OCI-LY3 (cell line): ENCODE measurements around the gene PSMB9.

ENCODE experiments used
- H2AFZ ChIP-seq: fragments of 200-600, 300-600 bp; shearing (Covaris generic); 2 replicates; pipeline ENCODE4 v1.6.0; 2014; ENCODE audit warnings: antibody characterized with exemption, low read depth, low read length
- H3K27ac ChIP-seq: fragments of 200-600, 300-600 bp; sonication (generic); 2 replicates; pipeline ENCODE4 v1.5.1; 2014; ENCODE audit warnings: mild to moderate bottlenecking, low read length, moderate library complexity, mixed read lengths
- H3K27me3 ChIP-seq: fragments of 200-600, 300-600 bp; sonication (generic); 2 replicates; pipeline ENCODE4 v1.6.1; 2014; ENCODE audit warnings: low read depth, low read length, mixed read lengths
- H3K36me3 ChIP-seq: fragments of 200-600, 300-600 bp; sonication (generic); replicated peaks from 2 replicates; pipeline ENCODE3; 2014; ENCODE audit warnings: low read depth, low read length, mixed read lengths
- H3K4me1 ChIP-seq: fragments of 300-600, 200-600 bp; sonication (generic); 2 replicates; pipeline ENCODE4 v1.6.1; 2014; ENCODE audit warnings: low read length, mixed read lengths
- H3K4me2 ChIP-seq: fragments of 200-600, 300-600 bp; sonication (generic); 2 replicates; pipeline ENCODE4 v1.6.1; 2014; ENCODE audit warnings: low read length, mixed read lengths
- H3K4me3 ChIP-seq: fragments of 300-600, 200-600 bp; sonication (generic); 2 replicates; pipeline ENCODE4 v1.5.1; 2014; ENCODE audit warnings: antibody characterized with exemption, mild to moderate bottlenecking, low read length, moderate library complexity
- H3K79me2 ChIP-seq: fragments of 300-600, 200-600 bp; shearing (Covaris generic); 2 replicates; pipeline ENCODE4 v1.6.1; 2014; ENCODE audit warnings: mild to moderate bottlenecking, low read length, mixed read lengths
- H3K9ac ChIP-seq: fragments of 300-600, 200-600 bp; shearing (Covaris generic); 2 replicates; pipeline ENCODE4 v1.6.0; 2014; ENCODE audit warnings: mild to moderate bottlenecking, low read length, moderate library complexity
- H3K9me3 ChIP-seq: fragments of 200-600, 300-600 bp; shearing (Covaris generic); 2 replicates; pipeline ENCODE4 v1.6.1; 2014; ENCODE audit warnings: low read length, mixed read lengths; ENCODE audit not compliant: insufficient read depth
- H4K20me1 ChIP-seq: fragments of 200-600, 300-600 bp; sonication (generic); 2 replicates; pipeline ENCODE4 v1.6.1; 2016; ENCODE audit warnings: low read length, mixed read lengths; ENCODE audit not compliant: insufficient read depth
- EZH2phosphoT487 ChIP-seq: fragments of 200-600 bp; shearing (Covaris generic); IDR thresholded peaks from 2 replicates; pipeline ENCODE4 v1.6.1; 2018; ENCODE audit warnings: antibody characterized with exemption, mixed run types, low read depth
- TF ChIP-seq, protein P1 (sequence below): fragments of 200-600, 300-600 bp; sonication (generic); IDR thresholded peaks from 2 replicates; pipeline ENCODE4 v1.5.1; 2014; ENCODE audit warnings: antibody characterized with exemption, low read length, low read depth

Gene PSMB9

GRCh38 chr6:32833664-32834063 lies 20.3 kb upstream of the PSMB9 start:
- Histone ChIP-seq H3K27me3 (no peaks in the 10 kb centered on the region), H2AFZ (no peak overlapping the region), H3K4me1 (peaks cover 15% of the 10 kb centered on the region), H4K20me1 (no peaks in the 10 kb centered on the region), H3K9me3 (no peaks in the 10 kb centered on the region), H3K27ac (no peak overlapping the region), H3K36me3 (peaks cover 35% of the 10 kb centered on the region), H3K4me2 (no peak overlapping the region), H3K79me2 (peaks cover 15% of the 10 kb centered on the region), H3K9ac (no peak overlapping the region), H3K4me3 (no peak overlapping the region)
- no peak for TF ChIP-seq EZH2phosphoT487
- TF ChIP-seq, protein P1, sequence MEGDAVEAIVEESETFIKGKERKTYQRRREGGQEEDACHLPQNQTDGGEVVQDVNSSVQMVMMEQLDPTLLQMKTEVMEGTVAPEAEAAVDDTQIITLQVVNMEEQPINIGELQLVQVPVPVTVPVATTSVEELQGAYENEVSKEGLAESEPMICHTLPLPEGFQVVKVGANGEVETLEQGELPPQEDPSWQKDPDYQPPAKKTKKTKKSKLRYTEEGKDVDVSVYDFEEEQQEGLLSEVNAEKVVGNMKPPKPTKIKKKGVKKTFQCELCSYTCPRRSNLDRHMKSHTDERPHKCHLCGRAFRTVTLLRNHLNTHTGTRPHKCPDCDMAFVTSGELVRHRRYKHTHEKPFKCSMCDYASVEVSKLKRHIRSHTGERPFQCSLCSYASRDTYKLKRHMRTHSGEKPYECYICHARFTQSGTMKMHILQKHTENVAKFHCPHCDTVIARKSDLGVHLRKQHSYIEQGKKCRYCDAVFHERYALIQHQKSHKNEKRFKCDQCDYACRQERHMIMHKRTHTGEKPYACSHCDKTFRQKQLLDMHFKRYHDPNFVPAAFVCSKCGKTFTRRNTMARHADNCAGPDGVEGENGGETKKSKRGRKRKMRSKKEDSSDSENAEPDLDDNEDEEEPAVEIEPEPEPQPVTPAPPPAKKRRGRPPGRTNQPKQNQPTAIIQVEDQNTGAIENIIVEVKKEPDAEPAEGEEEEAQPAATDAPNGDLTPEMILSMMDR = no peak

DNA sequence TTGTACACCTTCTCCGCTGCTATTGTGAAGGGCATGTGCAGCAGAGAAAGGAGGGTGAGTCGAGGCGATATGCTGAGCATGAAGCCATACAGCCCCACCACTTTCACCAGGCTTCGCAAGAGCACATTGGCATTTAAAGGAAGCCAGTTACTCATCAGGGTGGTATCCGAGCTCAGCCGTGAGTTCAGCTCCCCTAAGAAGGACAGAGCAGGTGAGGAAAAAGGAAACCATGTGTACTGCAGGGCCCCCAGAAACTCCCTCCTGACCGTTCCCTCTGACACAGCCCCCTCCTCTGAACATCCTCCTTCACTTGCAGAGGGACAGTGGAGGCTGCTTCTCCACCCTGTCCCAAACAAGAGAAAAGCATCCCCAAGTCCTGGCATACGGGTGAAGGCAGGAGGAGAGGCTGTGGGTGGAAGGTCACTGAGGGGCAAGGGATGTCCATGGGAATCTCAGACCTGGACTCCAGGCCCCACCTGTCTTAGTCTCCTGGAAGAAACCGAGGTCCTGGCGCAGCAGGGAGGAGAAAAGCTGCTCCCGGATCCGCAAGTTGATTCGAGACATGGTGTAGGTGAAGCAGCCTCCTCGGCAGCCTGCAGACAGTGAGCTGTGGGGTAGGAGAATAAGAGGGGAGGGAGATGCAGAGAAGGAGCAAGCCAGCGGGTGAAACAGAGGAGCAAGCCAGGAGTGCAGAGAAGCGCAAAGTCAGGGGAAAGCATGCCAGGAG lies 18.7 kb upstream of the PSMB9 start:
- no peaks in the 10 kb centered on the region for H4K20me1 ChIP-seq
- H3K36me3 ChIP-seq = peaks cover 41% of the 10 kb centered on the region
- H3K9me3 ChIP-seq = no peaks in the 10 kb centered on the region
- no peak overlapping the region for H3K4me3 ChIP-seq
- peaks cover 15% of the 10 kb centered on the region for H3K79me2 ChIP-seq
- no peak for TF ChIP-seq EZH2phosphoT487
- TF ChIP-seq, protein P1 = no peak
- no peak overlapping the region for H3K9ac ChIP-seq
- no peak overlapping the region for H3K27ac ChIP-seq
- no peaks in the 10 kb centered on the region for H3K27me3 ChIP-seq
- H3K4me2 ChIP-seq = no peak overlapping the region
- peaks cover 22% of the 10 kb centered on the region for H3K4me1 ChIP-seq
- no peak overlapping the region for H2AFZ ChIP-seq

DNA sequence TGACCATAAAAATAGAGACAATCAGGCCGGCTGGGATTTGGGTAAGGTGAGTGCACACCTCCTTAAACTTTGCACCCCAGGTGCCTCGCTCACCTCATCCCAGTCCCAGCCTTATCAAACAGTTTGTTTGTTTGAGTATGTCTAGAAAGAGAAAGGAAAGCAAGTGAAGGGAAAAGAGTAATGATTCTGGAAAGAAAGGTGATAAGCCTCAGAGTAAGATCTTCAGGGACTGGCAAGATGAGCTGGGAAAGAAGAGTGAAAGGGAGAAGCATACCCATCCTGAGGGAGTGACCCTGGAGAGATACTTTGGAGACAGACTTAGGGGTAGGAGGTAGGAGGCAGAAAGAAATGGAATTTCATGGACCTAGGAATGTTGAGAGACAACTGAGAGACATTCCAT lies 17.1 kb upstream of the PSMB9 start:
- H3K4me3 ChIP-seq = no peak overlapping the region
- peak overlapping the region; percentile 96; the same call in 1 of the 2 replicates for H3K4me2 ChIP-seq
- no peaks in the 10 kb centered on the region for H3K27me3 ChIP-seq
- H2AFZ ChIP-seq = no peak overlapping the region
- TF ChIP-seq, protein P1 = no peak
- TF ChIP-seq EZH2phosphoT487 = no peak
- H3K9me3 ChIP-seq = no peaks in the 10 kb centered on the region
- H3K4me1 ChIP-seq = peaks cover 37% of the 10 kb centered on the region
- H3K9ac ChIP-seq = no peak overlapping the region
- no peak overlapping the region for H3K27ac ChIP-seq
- no peaks in the 10 kb centered on the region for H4K20me1 ChIP-seq
- peaks cover 15% of the 10 kb centered on the region for H3K79me2 ChIP-seq
- H3K36me3 ChIP-seq = peaks cover 42% of the 10 kb centered on the region

DNA sequence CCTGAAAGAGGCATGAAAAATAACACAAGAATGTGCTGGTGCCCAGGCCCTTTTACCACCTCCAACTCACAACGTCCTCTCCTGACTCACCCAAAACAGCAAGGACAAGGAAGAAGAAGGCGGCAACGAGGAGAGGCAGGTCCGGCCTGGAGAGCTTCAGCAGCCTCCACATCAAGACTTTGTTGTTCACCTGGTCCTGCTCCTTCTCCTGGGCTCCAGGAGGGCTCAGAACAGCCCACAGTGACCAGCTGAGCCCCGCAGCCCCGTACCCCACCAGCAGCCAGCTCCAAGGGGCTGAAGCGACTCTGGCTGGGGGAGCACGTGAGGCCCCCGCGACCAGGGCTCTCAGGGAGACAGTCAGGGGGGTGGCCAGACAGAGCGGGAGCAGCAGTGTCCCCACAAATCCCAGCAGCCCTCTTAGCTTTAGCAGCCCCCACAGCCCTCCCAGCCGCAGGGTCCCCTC lies 16.3 kb upstream of the PSMB9 start:
- H3K4me1 ChIP-seq = peaks cover 44% of the 10 kb centered on the region
- peak overlapping the region; percentile 77 for H3K9ac ChIP-seq
- H3K27me3 ChIP-seq = no peaks in the 10 kb centered on the region
- peak overlapping the region; percentile 96 for H3K4me2 ChIP-seq
- no peaks in the 10 kb centered on the region for H3K9me3 ChIP-seq
- peaks cover 18% of the 10 kb centered on the region for H3K79me2 ChIP-seq
- peak overlapping the region; percentile 89 for H3K4me3 ChIP-seq
- H3K36me3 ChIP-seq = peaks cover 49% of the 10 kb centered on the region
- no peaks in the 10 kb centered on the region for H4K20me1 ChIP-seq
- peak overlapping the region; percentile 71 for H3K27ac ChIP-seq
- no peak overlapping the region for H2AFZ ChIP-seq
- TF ChIP-seq, protein P1 = no peak
- no peak for TF ChIP-seq EZH2phosphoT487
